NCI-H1694 treated with DMSO at 0.1 percent for 48 hours (cell line): Measurements from ENCODE around the gene SNRK.

Source experiments
- DNase-seq: peaks from one replicate; lab custom pipeline; 2025; lab: John Stamatoyannopoulos, UW

The SNRK gene

DNA sequence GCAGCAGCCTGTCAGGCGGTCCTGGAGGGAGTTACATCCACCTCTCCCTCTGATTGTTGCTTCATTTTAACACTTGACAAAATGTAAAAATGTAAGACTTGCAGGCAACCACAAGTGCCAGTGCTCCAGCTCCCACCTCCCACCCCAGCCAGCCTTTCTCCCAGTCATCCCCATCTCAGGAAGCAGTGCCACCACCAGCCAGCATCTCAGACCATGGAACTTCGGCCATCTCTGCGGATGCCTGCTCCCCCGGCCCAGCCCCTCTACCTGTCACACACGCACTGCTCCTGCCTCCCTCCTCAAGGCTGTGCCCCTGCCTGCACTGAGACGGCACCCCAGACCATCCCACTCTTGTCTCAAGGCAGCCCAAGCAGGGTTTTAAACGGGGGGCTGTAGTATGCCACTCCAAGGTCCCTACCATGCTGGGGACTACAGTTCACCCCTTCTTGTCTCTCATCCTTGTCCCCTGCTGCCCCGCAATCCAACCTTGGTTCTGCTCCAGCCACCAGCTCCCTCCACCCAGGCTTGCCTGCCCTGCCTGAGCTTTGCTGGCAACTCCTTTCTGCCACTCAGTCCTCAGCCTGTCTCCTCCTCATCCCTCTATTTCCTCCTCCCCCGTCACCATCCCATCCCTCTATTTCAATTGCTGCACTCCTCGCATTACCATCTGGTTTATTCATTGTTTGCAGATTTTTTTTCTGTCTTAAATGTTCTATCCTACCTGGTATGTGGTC is 85.8 kb downstream of the SNRK start:
- DNase-seq, result no peak

DNA sequence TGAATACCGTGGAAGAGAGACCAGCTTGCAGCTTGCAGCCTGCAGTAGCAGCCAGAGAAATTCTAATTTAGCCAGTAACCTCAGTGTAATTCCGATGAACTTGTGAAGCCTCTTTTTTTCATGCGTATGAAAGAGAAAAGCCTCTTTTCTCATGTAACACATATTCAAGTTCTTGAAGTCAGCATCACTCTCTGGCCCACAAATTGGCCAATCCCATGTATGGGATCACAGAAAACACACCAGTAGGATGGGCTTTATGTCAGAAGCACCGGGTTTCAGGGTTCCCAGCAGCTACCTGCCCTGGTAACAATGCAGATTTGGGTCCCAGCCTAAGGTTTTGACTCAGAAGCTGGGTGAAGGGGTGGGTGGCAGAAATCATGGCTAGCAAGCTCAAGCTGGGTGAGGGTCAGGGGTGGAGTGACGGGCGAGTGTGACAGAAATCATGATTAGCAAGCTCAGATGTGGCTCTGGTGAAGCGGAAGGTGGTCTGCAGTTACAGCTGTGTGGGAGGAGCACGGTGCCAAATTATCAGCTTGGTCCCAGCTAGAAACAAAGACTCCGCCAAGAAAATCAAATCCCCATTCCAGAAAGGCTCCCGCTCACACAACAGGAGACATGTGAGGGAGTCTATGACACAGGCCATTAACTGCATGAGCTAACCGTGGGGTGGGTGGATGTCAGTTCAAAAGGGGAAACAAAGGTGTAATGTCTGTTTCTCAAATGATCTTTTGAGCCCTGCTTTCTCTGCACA is 86.6 kb downstream of the SNRK start:
- DNase-seq, result peak; percentile 10

DNA sequence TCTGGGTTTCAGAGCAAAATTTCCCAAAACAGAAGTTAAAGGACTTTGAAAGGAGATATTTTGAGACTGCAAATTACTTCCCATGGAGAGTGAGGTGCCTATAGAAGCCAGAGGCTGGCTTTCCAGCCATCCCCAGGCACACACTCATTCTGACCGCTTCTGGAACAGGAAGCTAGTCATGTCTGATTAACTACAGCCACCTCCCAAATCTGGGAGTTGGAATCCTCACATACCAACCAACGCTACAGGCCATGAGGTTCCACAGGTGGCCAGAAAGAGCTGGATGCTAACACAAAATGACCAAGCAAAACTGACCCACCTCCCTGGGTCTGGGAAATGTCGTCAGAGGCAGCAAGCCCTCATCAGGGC is 87.2 kb downstream of the SNRK start:
- no peak for DNase-seq

DNA sequence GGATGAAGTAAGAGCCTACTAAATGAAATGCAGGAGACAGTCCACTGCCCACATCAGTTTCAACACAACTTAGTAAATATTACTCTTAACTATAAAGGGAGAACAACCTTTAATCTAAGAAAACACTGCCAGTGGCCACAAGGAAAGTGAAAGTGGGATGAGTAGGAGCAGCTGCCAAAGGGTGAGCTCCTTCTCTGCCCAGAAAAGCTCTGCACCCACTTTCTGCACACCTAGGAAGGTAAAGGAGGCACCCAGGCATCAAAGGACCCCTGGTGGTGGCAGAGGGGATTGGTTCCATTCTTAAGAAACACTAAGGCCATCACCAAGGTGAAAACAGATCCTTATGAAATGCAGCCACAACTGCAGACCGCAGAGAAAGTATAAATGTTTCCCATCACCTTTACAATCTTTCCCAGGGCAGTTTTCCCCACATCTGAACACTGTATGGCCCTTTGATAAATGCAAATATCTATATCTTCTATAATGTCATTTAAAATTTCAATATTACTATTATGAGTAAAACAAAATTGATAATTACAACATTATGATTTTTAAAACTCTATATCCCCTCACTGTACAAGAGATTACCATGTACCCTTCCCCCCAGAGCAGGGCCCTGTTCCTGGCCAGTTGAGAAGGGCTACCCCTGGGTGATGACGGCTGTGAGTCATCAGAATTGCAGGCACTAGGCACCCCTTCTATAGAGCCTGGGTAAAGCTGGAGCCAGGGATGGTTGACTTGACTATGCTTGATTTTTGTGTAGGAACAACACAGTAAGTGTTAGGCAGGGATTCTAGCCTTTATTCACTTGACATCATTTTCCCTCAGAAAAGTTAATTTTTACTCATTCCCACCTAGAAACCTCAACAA is 92.0 kb downstream of the SNRK start:
- peak; percentile 0 for DNase-seq

DNA sequence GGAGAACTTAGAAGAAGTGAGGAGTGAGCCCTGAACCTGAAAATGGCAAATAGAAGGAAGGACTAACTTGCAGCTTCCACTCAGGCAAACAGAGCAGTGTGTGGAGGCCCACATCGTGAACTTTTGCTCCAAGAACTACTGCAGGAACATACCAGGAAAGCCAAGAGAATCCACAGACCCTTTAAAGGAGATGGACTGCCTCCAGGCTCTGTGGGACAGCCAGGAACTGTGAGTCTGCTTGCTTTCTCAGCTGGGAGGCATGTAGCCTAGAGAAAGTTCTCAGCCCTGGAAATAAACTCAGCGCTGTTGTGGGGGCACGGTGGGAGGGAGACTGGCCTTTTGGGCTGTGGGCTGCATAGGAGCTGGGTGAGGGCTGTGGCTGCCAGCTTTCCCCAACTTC is 93.0 kb downstream of the SNRK start:
- DNase-seq, result no peak

DNA sequence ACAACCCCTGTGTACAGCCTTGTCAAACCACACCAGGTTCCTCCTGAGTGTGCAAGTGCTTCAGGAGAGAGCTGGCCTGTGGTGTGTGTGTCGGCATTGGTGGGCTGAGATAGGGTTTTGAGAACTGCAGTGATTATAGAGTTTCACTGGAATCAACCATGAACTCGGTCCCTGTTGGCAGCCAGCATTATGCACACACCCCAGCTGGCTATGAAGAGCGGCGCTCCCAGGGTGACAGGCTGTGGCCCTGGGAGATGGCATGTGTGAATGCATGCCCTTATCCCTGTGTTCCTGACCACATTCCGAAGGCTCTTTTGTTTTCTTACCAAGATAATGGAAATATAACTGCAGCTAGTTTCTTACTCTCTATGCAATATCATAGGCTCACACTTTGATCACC is 101.8 kb downstream of the SNRK start:
- no peak for DNase-seq

DNA sequence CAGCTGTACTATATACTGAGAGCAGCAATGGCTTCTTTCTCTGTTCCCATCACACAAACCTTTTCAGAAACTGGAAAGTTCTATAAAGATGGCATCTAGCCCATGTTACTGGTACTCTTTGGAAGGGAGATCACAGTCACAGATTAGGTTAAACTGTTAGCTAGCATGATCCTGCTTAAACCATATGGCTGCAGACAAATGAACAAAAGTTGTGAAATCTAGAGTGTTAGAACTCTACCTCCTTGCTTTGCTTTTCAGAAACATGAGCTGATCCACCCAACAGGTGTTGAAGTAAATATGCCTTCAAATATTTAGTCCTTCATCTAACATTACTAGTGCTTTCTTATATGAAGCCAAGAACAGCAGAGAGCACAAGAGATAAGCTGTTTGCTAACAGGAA is 102.6 kb downstream of the SNRK start:
- no peak for DNase-seq

DNA sequence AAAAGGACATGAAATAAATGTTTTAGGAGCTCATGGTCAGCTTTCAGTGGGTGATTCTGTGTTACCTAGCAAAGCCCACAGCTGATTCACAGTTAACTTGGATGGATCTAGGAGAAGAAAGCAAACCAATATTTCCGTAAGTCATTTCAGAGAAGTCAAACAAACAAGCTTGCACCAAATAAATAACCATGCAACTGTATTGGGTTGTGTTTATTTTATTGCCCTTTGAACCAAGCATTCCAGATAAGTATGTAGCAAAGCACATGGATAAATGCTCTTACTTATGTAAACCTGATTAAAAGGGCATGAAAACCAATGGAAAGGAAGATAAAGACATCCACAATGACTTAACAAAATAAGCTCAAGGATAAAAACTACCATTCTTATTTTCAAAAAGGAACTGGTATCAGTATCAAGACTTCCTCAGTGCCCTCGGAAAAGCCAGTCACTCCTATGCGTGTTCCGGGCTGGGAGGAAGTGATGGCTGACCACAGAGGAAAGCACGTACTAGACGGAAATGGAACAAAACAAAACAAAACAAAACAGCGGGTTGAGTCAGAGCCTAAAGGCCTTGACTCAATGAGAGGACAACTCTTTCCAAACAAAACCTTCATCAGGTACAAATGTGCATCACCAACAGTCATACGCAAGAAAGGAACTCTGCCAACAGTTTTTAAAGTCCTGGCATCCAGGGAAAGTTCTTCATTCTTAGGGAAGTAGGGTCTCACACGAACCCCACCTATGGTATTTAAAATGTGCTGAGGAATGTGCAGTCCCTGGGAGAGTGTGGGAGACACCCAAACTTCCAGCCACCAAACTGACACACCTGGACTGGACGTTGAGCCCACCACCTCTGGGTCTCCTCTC is 103.3 kb downstream of the SNRK start:
- DNase-seq, result no peak

DNA sequence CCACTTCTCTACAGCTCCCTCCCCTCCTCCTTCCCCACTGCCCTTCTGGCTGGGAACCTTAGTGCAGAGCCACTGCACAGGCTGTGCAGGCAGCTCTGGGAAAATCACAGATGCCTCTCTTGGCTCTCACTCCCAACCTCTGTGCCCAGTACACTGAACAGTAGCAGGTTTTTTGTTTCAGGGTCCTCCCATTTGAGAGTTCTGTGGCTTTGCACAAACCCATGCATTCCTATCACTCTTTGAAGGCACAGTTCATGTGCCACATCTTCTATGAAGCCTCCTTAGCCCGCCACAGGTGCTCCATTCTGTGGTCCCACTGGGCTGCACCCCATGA is 103.9 kb downstream of the SNRK start:
- DNase-seq, result no peak

DNA sequence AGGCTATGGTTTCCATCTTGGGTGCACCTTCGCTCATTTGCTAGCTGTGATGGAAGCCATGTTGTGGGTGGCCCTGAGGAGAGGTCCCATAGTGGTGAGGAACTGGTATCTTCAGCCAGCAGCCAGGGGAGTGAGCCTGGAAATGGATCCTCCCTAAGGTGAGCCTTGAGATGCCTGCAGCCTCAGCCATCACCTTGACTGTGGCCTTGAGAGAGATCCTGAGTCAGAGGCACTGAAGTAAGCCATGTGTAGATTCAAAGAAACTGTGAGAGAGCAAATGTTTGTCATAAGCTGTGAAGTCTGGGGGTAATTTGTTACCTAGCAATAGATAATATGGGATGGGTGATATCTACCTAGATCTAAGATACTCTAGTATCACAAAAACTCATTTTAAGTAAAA is 105.3 kb downstream of the SNRK start:
- DNase-seq, result no peak

DNA sequence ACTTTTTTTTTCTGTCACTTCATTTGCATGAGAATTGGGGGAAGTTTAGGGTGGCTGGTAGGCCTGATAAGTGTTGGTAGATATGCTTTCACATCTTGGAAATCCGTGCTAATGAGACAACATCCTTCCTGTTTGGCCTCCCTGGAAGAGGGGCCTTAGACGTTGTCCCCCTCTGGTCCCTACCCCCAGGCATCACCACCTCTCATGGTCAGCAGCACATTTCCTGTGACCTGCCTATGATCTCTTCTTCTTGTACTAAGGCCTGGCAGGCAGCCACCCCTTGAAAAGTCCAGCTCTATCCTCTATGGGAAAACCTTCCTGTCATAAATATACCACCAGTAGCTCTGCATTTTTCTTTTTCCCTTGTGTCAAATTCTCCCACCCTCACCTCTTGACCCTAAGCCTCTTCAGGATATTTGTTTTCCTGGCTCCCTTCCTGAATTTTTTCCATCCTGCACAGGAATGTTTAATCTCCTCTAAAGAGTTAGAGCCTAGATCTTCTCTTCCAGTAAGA is 107.8 kb downstream of the SNRK start:
- DNase-seq, result no peak

DNA sequence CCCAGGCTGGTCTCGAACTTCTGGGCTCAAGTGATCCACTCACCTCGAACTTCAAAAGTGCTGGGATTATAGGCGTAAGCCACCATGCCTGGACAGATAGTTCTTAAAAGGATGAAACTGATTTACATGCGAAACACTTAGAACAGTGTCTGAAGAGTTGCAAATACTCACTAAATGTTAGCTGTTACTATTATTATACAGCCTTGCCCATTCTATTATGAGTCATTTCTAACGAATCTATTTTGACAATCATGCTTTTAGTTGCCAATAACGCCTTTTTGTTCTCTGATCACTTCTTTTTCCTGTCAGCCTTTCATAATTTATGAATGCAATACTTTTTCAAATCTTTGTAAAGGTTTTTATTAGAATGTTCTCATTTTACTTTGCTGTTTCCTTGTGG is 112.7 kb downstream of the SNRK start:
- DNase-seq, result no peak

DNA sequence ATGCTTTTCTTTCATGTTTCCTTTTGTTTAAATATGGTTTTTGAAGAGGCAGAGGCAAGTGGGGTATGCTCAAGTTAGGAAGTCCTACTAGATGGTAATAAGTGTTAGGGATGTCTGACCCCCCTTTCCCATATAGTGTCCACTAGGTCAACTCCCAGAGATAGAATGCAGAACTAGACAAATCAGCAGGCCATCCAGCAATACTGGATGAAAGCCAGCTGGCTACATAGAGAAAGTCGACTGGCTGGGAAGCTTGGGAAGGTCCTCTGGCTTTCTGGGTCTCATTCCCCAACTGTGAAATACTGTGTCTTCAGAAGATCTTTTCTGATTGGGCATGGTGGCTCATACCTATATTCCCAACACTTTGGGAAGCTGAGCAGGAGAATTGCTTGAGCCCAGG is 113.8 kb downstream of the SNRK start:
- DNase-seq, result no peak
